DMS79 (cell line): ENCODE data around the gene TTLL8.

ENCODE experiments used
- DNase-seq: peaks from one replicate; lab custom pipeline; 2025; lab: John Stamatoyannopoulos, UW

TTLL8 gene

GRCh38 chr22:50040717-50041116, 17.4 kb downstream of the TTLL8 start:
- no peak for DNase-seq

GRCh38 chr22:50039669-50040443, 18.2 kb downstream of the TTLL8 start:
- DNase-seq = no peak

- no peak for DNase-seq
These were observed 21.9 kb downstream of the TTLL8 start for GRCh38 chr22:50035976-50036724.

- no peak for DNase-seq
These were observed 22.8 kb downstream of the TTLL8 start for GRCh38 chr22:50035131-50035881.

DNA sequence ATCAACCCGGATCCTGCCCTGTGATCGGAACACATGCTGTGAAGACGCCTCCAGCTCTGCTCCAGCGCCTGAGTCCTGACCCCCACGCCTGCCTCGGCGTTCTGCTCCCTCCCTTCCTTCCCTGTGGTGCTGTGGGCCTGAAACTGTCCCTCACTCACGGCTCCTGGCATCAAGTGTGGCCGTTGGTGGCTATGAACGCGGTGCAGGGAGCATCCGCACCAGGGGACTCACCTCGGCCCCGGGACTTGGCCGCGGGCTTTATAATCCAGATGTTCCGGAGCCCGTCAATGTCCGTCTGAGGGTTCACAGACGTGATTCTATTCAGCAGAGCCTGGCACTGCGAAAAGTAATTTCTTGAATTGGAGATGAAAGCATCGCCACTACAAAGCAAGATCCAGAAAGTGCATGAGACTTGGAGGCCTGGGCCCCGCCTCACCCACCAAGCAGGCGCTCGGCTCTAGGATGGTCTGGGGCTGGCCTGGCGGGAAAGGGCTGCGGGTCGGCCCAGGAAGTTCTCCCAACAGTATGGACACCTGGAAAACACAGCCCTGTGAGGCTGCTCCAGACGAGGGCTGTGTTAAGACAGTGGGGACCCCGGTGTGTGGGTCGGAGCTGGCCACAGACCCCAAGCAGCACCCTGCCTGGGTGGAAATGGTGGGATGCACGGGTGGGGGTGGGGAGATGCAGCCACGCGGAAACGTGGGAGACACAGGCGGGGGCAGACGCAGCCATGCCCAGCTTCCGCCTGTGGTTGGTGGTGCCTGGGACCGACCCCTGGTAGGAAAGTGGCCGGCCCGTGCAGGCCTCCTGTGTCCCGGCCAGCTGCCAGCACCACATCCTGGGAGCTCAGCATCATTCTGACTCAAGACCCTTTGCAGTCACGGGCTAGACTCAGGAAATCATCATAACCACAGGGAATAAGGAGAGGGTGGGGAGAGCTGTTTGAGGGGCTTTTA, 23.7 kb downstream of the TTLL8 start:
- DNase-seq = no peak

- DNase-seq = no peak
These were observed 25.0 kb downstream of the TTLL8 start for GRCh38 chr22:50032941-50033601.

GRCh38 chr22:50032109-50032871, 25.8 kb downstream of the TTLL8 start:
- DNase-seq = no peak

DNA sequence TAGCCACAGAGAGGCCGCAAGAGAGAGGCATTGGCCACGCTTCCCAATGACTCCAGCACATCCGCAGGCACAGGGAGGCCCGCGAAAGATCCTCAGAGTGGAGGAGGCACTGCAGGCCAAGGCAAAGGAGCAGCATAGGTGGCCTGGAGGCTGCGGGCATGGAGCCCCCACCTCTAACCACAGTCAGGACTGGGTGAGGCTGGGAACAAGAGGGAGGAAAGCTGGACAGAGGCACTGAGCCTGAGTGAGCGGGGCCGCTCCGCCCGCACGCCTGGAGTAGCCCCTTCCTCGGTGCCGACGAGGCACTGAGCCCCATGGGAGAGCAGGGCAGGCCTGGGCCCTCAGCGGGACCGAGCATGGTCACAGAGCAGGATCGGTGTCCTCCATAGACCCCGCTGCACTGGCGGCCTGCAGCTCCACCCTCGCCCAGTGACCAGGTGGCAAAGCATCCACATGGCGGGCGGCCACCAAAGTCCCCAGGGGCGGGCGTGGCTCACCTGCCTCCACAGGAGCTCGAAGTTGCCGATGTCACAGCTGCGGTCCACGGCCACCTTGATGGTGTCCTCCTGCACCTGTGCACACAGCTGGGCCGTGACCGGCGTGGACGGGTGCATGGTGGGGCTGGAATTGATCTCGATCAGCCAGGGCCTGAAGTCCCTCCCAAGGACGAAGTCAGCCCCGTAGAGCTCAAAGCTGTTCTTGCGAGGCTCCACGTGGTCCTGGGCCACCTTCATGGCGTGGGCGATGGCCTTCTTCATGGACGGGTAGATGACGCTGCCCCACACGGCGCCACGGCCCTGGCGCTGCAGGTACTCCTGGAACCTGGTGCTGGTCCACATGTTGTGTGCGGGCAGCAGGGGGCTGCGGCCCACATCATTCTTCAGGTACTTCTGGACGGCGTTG, 26.7 kb downstream of the TTLL8 start:
- DNase-seq = no peak

- peak; percentile 12 for DNase-seq
These were observed 27.6 kb downstream of the TTLL8 start for GRCh38 chr22:50030297-50031188.

DNA sequence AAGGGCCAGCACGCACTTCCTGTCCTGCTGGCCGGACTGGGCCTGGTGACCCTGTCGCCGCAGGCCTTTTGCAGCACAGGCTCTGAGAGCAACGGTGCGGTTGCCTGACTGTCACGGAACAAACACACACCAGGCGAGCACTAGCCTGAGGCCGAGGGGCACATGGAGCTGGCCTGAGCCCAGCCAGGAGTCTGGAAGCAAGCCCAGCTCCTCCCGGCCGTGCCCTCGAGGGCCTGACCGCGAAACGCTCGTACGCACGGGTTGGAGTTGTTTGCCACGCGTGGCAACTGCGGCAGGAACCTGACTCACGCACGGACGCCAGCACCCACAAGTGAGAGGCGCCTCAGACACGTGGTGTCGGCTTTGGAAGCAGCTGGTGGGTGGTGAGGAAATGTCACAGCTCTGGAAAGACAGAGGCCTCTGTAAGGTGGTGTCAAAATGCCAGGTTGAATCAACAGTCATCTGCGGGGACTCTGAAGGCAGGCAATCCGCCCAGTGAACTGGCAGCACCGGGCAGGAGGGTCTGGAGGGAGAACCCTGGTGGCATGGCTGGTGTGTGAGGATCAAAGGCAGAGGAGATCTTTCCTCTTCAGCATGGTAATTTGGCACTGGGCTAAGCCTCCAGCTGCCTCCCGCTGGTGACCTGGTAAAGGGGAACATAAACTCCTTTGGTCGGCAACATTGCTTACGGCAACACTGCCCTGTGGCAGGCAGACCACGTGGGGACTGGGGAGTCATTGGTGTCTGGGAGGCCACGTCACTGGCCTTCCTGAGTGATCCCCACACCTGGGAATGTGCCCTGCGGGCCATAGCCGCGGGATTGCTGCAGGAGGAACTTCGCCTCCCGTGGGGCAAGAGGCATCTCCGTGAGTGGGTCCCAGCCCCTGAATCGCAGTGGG, 30.2 kb downstream of the TTLL8 start:
- peak; percentile 34 for DNase-seq

GRCh38 chr22:50025993-50026392, 32.1 kb downstream of the TTLL8 start:
- no peak for DNase-seq

DNA sequence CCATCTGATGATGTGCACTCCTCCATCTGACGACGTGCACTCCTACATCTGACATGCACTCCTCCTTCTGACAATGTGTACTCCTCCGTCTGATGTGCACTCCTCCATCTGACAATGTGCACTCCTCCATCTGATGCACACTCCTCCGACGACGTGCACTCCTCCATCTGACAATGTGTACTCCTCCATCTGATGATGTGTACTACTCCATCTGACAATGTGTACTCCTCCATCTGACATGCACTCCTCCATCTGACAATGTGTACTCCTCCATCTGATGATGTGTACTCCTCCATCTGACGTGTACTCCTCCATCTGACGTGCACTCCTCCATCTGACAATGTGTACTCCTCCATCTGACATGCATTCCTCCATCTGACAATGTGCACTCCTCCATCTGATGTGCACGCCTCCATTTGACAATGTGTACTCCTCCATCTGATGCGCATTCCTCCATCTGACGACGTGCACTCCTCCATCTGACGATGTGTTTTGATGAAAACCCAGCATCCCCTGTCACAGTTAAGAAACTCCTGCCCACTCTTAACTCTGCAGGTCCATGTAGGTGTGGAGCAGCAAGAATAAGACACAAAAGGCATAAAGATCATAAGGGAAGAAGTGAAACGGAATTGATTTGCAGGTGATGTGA, 35.8 kb downstream of the TTLL8 start:
- DNase-seq = no peak

- DNase-seq = no peak
These were observed 37.5 kb downstream of the TTLL8 start for GRCh38 chr22:50020606-50021005.

GRCh38 chr22:50019316-50019715, 38.8 kb downstream of the TTLL8 start:
- no peak for DNase-seq

DNA sequence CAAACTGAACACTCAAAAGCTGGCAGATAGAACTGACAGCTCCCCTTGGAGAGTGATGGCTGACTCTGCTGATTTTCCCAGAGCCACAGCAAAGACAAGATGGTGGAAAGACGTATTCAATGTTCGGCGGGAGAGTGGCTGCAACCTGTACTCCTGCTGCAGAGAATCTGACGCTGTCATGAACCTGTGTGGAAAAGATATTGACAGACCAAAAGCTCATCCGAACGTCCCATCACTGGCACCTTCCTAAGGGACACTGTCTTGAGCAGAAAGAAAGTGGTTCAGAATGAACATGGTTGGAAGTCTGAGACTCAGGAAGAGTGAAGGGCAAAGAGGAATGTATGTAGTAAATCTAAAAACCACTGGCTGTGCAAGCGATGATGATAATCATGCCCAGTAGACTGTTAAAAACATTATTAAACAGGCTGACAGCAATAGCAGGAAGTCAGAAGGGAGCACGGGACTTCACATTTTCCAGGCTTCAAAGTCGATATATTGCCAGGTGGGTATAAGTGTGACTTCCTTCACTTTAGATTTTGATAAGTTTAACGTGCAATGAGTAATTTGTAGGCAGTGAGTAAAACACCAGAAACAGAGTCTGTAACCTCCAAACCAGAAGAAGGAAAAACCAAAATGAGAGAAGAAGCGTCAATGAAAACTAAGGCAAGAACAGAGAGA, 39.4 kb downstream of the TTLL8 start:
- no peak for DNase-seq

GRCh38 chr22:50017701-50018224, 40.3 kb downstream of the TTLL8 start:
- no peak for DNase-seq
